OCI-LY3 (cell line): ENCODE results near the gene UCP1.

Experiments
- CTCF ChIP-seq: fragments of 200-600, 300-600 bp; sonication (generic); IDR thresholded peaks from 2 replicates; pipeline ENCODE4 v1.5.1; 2014; ENCODE audit warnings: antibody characterized with exemption, low read length, low read depth
- EZH2phosphoT487 ChIP-seq: fragments of 200-600 bp; shearing (Covaris generic); IDR thresholded peaks from 2 replicates; pipeline ENCODE4 v1.6.1; 2018; ENCODE audit warnings: antibody characterized with exemption, mixed run types, low read depth

GRCh38 chr4:140595065-140595464 lies 26.3 kb upstream of the UCP1 start:
- TF ChIP-seq CTCF (peak; percentile 81), EZH2phosphoT487 (no peak)
